Neuronal stem cell (in vitro differentiated cells): ENCODE measurements around the gene PCCB.
"Not testable (repeated sequence)": the region's sequence is repeated elsewhere in the genome, so short reads cannot be mapped to it uniquely, and the experiment has no call there.

Source experiments
- DNase-seq: peaks from one replicate; pipeline ENCODE4 v3.0.0-alpha.2; 2013; ENCODE audit warnings: low spot score
- H2AFZ ChIP-seq: one replicate; pipeline ENCODE4 v1.6.1; 2013; ENCODE audit warnings: mild to moderate bottlenecking, low read length, inconsistent platforms
- H2AK5ac ChIP-seq: 2 replicates; pipeline ENCODE4 v1.6.1; 2013; ENCODE audit warnings: low read depth, mild to moderate bottlenecking, inconsistent platforms, low read length, moderate library complexity, mixed read lengths
- H2BK120ac ChIP-seq: 2 replicates; pipeline ENCODE4 v1.6.1; 2013; ENCODE audit warnings: low read depth, mild to moderate bottlenecking, inconsistent platforms, low read length, moderate library complexity, mixed read lengths
- H2BK12ac ChIP-seq: one replicate; pipeline ENCODE4 v1.6.1; 2013; ENCODE audit warnings: low read length, inconsistent platforms
- H2BK15ac ChIP-seq: 2 replicates; pipeline ENCODE4 v1.6.1; 2013; ENCODE audit warnings: mild to moderate bottlenecking, low read length, inconsistent platforms, mixed read lengths
- H2BK5ac ChIP-seq: one replicate; pipeline ENCODE4 v1.6.1; 2013; ENCODE audit warnings: inconsistent platforms, mild to moderate bottlenecking, low read length, moderate library complexity
- H3K14ac ChIP-seq: one replicate; pipeline ENCODE4 v1.6.1; 2013; ENCODE audit warnings: low read length, inconsistent platforms
- H3K18ac ChIP-seq: 2 replicates; pipeline ENCODE4 v1.6.1; 2013; ENCODE audit warnings: low read length, inconsistent platforms
- H3K23ac ChIP-seq: 2 replicates; pipeline ENCODE4 v1.6.1; 2013; ENCODE audit warnings: low read depth, mild to moderate bottlenecking, mixed read lengths, low read length, inconsistent platforms; ENCODE audit not compliant: poor library complexity
- H3K27ac ChIP-seq: replicated peaks from 3 replicates; pipeline ENCODE4 v1.5.1; 2013; ENCODE audit warnings: low read length, inconsistent platforms
- H3K27me3 ChIP-seq, 3 experiments: 2 replicates each; pipeline ENCODE4 v1.6.1; 2013; ENCODE audit warnings: low read length in 3 of 3, mild to moderate bottlenecking in 2 of 3, inconsistent platforms in 1 of 3, low read depth in 1 of 3, mixed read lengths in 1 of 3, moderate library complexity in 1 of 3; ENCODE audit not compliant: control insufficient read depth in 3 of 3, insufficient read depth in 3 of 3
- H3K36me3 ChIP-seq, 2 donors: replicated peaks in 1 of 2; 2 replicates each; pipeline ENCODE4 v1.6.1; 2013; ENCODE audit warnings: low read length in 2 of 2; ENCODE audit not compliant: control insufficient read depth in 2 of 2, insufficient read depth in 2 of 2
- H3K4ac ChIP-seq: 2 replicates; pipeline ENCODE4 v1.6.1; 2013; ENCODE audit warnings: inconsistent platforms, mild to moderate bottlenecking, low read length, moderate library complexity
- H3K4me1 ChIP-seq, 2 donors: 1 replicate in 1 of 2; 2 replicates in 1 of 2; pipeline ENCODE4 v1.6.1; 2013; ENCODE audit warnings: low read length in 2 of 2, low read depth in 1 of 2; ENCODE audit not compliant: control insufficient read depth in 2 of 2, insufficient read depth in 1 of 2
- H3K4me2 ChIP-seq: one replicate; pipeline ENCODE4 v1.6.1; 2013; ENCODE audit warnings: mild to moderate bottlenecking, low read length, inconsistent platforms; ENCODE audit not compliant: insufficient read depth, poor library complexity, severe bottlenecking
- H3K4me3 ChIP-seq, 2 donors: 2 replicates each; pipeline ENCODE4 v1.5.1; 2013; ENCODE audit warnings: low read length in 2 of 2, mild to moderate bottlenecking in 2 of 2, inconsistent platforms in 1 of 2, moderate library complexity in 1 of 2
- H3K79me1 ChIP-seq: one replicate; pipeline ENCODE4 v1.6.1; 2013; ENCODE audit warnings: low read depth, mild to moderate bottlenecking, inconsistent platforms, low read length, moderate library complexity
- H3K9ac ChIP-seq: one replicate; pipeline ENCODE4 v1.6.1; 2013; ENCODE audit warnings: mild to moderate bottlenecking, low read depth, low read length, inconsistent platforms; ENCODE audit not compliant: poor library complexity
- H3K9me3 ChIP-seq, 2 donors: replicated peaks in 1 of 2; 2 replicates each; pipeline versions ENCODE3 to v1.6.1; 2013; ENCODE audit warnings: low read length in 2 of 2, mild to moderate bottlenecking in 2 of 2, inconsistent platforms in 1 of 2, low read depth in 1 of 2, mixed read lengths in 1 of 2, moderate library complexity in 1 of 2; ENCODE audit not compliant: control insufficient read depth in 2 of 2, insufficient read depth in 1 of 2
- H4K8ac ChIP-seq: one replicate; pipeline ENCODE4 v1.6.1; 2013; ENCODE audit warnings: low read depth, mild to moderate bottlenecking, inconsistent platforms, low read length, moderate library complexity
- H4K91ac ChIP-seq: one replicate; pipeline ENCODE4 v1.6.1; 2013; ENCODE audit warnings: low read length, low read depth, mild to moderate bottlenecking, inconsistent platforms; ENCODE audit not compliant: poor library complexity
- WGBS, 2 donors: extraction: QIAGEN DNeasy Blood & Tissue Kit; methylation state at CpG; one replicate each; pipeline ENCODE4 v1.1.7; 2013; ENCODE audit warnings: missing lambda C conversion rate in 2 of 2, mixed read lengths in 1 of 2; ENCODE audit not compliant: insufficient read length in 2 of 2, insufficient replicate concordance in 1 of 2; ENCODE audit errors: extremely low coverage in 2 of 2; 5-methylcytosine and 5-hydroxymethylcytosine counted together

Gene PCCB

GRCh38 chr3:136222746-136223145 lies 27.4 kb upstream of the PCCB start:
- H2BK120ac ChIP-seq, H3K27me3 ChIP-seq, H4K8ac ChIP-seq, H3K36me3 ChIP-seq, H2AK5ac ChIP-seq, H3K18ac ChIP-seq, H3K79me1 ChIP-seq, H3K4me2 ChIP-seq, DNase-seq, H3K9me3 ChIP-seq, H3K14ac ChIP-seq, H3K4ac ChIP-seq, H2BK12ac ChIP-seq, H4K91ac ChIP-seq, H2AFZ ChIP-seq, H3K4me3 ChIP-seq, H3K23ac ChIP-seq, H3K9ac ChIP-seq, H3K27ac ChIP-seq, H2BK5ac ChIP-seq, H3K4me1 ChIP-seq, H2BK15ac ChIP-seq: not testable (repeated sequence)
- WGBS, 2 donors = no CpG with 5 or more reads among the region's 4 CpGs

GRCh38 chr3:136232413-136232812 lies 17.7 kb upstream of the PCCB start:
- Histone ChIP-seq H3K14ac (no peak overlapping the region), H3K4me2 (no peak overlapping the region), H4K91ac (no peak overlapping the region), H3K27ac (no peak overlapping the region), H2BK5ac (no peak overlapping the region), H3K18ac (no peak overlapping the region), H2BK15ac (no peak overlapping the region), H3K4ac (no peak overlapping the region), H4K8ac (no peak overlapping the region), H3K9ac (no peak overlapping the region), H3K4me1 (no peaks in the 10 kb centered on the region), H3K27me3 (no peaks in the 10 kb centered on the region), H3K36me3 (no peaks in the 10 kb centered on the region), H3K79me1 (no peaks in the 10 kb centered on the region), H2BK120ac (no peak overlapping the region), H2AFZ (no peak overlapping the region), H3K9me3 (no peaks in the 10 kb centered on the region), H3K4me3 (no peak overlapping the region), H2BK12ac (no peak overlapping the region), H2AK5ac (no peak overlapping the region), H3K23ac (no peak overlapping the region)
- WGBS, 2 donors = no CpG with 5 or more reads among the region's 2 CpGs
- DNase-seq = no peak

- Histone ChIP-seq H2AK5ac (no peak overlapping the region), H2BK12ac (no peak overlapping the region), H3K79me1 (no peaks in the 10 kb centered on the region), H3K14ac (no peak overlapping the region), H3K27me3 (no peaks in the 10 kb centered on the region), H3K23ac (no peak overlapping the region), H2BK5ac (no peak overlapping the region), H3K4me3 (no peak overlapping the region), H3K4me2 (no peak overlapping the region), H2AFZ (no peak overlapping the region), H2BK15ac (no peak overlapping the region), H3K4me1 (no peaks in the 10 kb centered on the region), H3K36me3 (no peaks in the 10 kb centered on the region), H3K9ac (no peak overlapping the region), H3K4ac (no peak overlapping the region), H4K8ac (no peak overlapping the region), H3K18ac (no peak overlapping the region), H3K9me3 (no peaks in the 10 kb centered on the region), H2BK120ac (no peak overlapping the region), H4K91ac (no peak overlapping the region), H3K27ac (no peak overlapping the region)
- DNase-seq = no peak
- no CpG with 5 or more reads among the region's 1 CpG for WGBS, 2 donors
Measured at GRCh38 chr3:136235545-136235944, 14.6 kb upstream of the PCCB start.

- no peak overlapping the region for H3K18ac ChIP-seq
- H3K4me3 ChIP-seq = no peak overlapping the region
- H2AK5ac ChIP-seq = no peak overlapping the region
- H3K27ac ChIP-seq = no peak overlapping the region
- H3K9me3 ChIP-seq = no peaks in the 10 kb centered on the region
- WGBS, 2 donors = no CpG with 5 or more reads among the region's 2 CpGs
- no peak overlapping the region for H4K8ac ChIP-seq
- no peak overlapping the region for H2BK15ac ChIP-seq
- no peak overlapping the region for H2AFZ ChIP-seq
- no peak overlapping the region for H3K4ac ChIP-seq
- no peak overlapping the region for H3K9ac ChIP-seq
- no peak overlapping the region for H2BK12ac ChIP-seq
- no peak overlapping the region for H3K4me2 ChIP-seq
- no peaks in the 10 kb centered on the region for H3K36me3 ChIP-seq
- no peak for DNase-seq
- H3K27me3 ChIP-seq = no peaks in the 10 kb centered on the region
- no peak overlapping the region for H3K23ac ChIP-seq
- H2BK120ac ChIP-seq = no peak overlapping the region
- H4K91ac ChIP-seq = no peak overlapping the region
- H2BK5ac ChIP-seq = no peak overlapping the region
- H3K14ac ChIP-seq = no peak overlapping the region
- no peaks in the 10 kb centered on the region for H3K4me1 ChIP-seq
- no peaks in the 10 kb centered on the region for H3K79me1 ChIP-seq
Measured at GRCh38 chr3:136236109-136236508, 14.0 kb upstream of the PCCB start.
